Left ventricle myocardium inferior (tissue), 1 donor: ENCODE results near the gene MGRN1. TPM values are rescaled to one million over a fixed set of nuclear protein-coding genes. Genes with fewer than 3 reads are reported as not detected.
"Not testable (repeated sequence)": the region's sequence is repeated elsewhere in the genome, so short reads cannot be mapped to it uniquely, and the experiment has no call there.

ENCODE experiments used
- DNase-seq: peaks from one replicate; pipeline ENCODE4 v3.0.0-alpha.2; 2020
- H3K27ac ChIP-seq: fragments of 200-600 bp; replicated peaks from 2 replicates; pipeline ENCODE4 v1.8.0; 2021
- H3K27me3 ChIP-seq: fragments of 200-600 bp; 2 replicates; pipeline ENCODE4 v1.8.0; 2021; ENCODE audit warnings: low read depth
- H3K36me3 ChIP-seq: fragments of 200-600 bp; 2 replicates; pipeline ENCODE4 v1.8.0; 2021
- H3K4me1 ChIP-seq: fragments of 200-600 bp; 2 replicates; pipeline ENCODE4 v1.8.0; 2021
- H3K4me3 ChIP-seq: fragments of 200-600 bp; 2 replicates; pipeline ENCODE4 v1.8.0; 2021; ENCODE audit warnings: mild to moderate bottlenecking, moderate library complexity
- H3K9me3 ChIP-seq: fragments of 200-600 bp; replicated peaks from 2 replicates; pipeline ENCODE4 v1.8.0; 2021
- intact Hi-C: fragments of 100-400 bp; cut with micrococcal nuclease; formaldehyde crosslinking; loops from one replicate; pipeline ENCODE4 v1.11.0; 2022
- total RNA-seq: library from RNA; stranded (reverse); fragmentation: NEBNext Ultra II Directional; extraction: Animal tissue kit (Norgen Biotek cat#: 25700); gene quantifications from one replicate; pipeline ENCODE4 v1.2.1, GENCODE V29; 2021
- TF ChIP-seq, protein P1 (sequence below): fragments of 200-600 bp; IDR thresholded peaks from 2 replicates; pipeline ENCODE4 v1.8.0; 2021; ENCODE audit warnings: antibody characterized with exemption, mild to moderate bottlenecking, borderline replicate concordance
- donor health status: DM: no; HTN: yes; CAD: no; lungs with severe emphysema.

The MGRN1 gene
- total RNA-seq, 1 donor from 2014 or later, result 30.5 TPM

DNA sequence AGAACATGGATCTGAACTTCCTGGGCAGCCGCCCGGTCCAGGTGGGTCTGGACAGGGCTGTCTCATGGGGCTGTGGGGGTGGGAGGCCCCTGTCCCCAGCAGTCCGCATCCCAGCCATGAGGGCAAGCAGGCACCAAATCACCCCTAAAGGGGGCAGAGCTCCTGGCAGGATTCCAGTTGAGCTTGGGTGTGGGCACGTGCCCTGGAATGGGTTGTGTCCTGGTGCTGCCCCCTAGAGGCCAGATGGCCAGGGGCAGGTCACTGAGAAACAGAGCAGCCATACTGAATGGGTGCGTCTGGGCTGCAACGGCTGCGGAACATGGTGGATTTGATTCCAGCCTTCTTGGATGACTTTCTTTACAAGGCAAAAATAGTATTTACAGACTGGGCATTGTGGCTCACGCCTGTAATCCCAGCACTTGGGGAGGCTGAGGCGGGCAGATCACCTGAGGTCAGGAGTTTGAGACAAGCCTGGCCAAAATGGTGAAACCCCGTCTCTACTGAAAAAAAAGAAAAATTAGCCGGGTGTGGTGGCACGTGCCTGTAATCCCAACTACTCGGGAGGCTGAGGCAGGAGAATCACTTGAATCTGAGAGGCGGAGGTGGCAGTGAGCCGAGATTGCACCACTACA, 25.9 kb downstream of the MGRN1 start:
- H3K27me3 ChIP-seq, intact Hi-C loops, H3K9me3 ChIP-seq, H3K4me3 ChIP-seq, H3K4me1 ChIP-seq, H3K27ac ChIP-seq: not testable (repeated sequence)
- H3K36me3 ChIP-seq, result peaks cover 56% of the 10 kb centered on the region
- TF ChIP-seq, protein P1, sequence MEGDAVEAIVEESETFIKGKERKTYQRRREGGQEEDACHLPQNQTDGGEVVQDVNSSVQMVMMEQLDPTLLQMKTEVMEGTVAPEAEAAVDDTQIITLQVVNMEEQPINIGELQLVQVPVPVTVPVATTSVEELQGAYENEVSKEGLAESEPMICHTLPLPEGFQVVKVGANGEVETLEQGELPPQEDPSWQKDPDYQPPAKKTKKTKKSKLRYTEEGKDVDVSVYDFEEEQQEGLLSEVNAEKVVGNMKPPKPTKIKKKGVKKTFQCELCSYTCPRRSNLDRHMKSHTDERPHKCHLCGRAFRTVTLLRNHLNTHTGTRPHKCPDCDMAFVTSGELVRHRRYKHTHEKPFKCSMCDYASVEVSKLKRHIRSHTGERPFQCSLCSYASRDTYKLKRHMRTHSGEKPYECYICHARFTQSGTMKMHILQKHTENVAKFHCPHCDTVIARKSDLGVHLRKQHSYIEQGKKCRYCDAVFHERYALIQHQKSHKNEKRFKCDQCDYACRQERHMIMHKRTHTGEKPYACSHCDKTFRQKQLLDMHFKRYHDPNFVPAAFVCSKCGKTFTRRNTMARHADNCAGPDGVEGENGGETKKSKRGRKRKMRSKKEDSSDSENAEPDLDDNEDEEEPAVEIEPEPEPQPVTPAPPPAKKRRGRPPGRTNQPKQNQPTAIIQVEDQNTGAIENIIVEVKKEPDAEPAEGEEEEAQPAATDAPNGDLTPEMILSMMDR, result peak; percentile 68
- DNase-seq, result peak; percentile 44

- Histone ChIP-seq H3K27ac (no peak overlapping the region), H3K4me1 (no peaks in the 10 kb centered on the region), H3K27me3 (no peaks in the 10 kb centered on the region), H3K36me3 (peaks cover 63% of the 10 kb centered on the region), H3K9me3 (no peaks in the 10 kb centered on the region), H3K4me3 (no peak overlapping the region)
- TF ChIP-seq, protein P1, result no peak
- DNase-seq, result no peak
- intact Hi-C loops, result no loop called here
Observed at GRCh38 chr16:4651827-4652226, 27.2 kb downstream of the MGRN1 start.

DNA sequence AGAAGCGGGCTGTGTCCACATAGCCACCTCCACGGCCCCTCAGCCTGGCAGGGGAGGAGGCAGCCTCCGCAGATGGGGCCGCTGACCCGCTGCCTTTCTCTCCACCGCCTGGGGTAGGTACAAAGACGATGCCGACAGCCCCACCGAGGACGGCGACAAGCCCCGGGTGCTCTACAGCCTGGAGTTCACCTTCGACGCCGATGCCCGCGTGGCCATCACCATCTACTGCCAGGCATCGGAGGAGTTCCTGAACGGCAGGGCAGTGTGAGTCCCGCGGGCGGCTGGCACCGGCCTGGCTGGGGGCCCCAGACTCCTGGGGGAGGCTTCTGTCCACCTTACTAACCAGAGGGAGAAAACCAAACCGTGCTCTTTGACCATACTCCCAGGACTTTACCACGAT, 27.9 kb downstream of the MGRN1 start:
- Histone ChIP-seq H3K27ac (no peak overlapping the region), H3K27me3 (no peaks in the 10 kb centered on the region), H3K9me3 (no peaks in the 10 kb centered on the region), H3K4me3 (no peak overlapping the region), H3K4me1 (no peaks in the 10 kb centered on the region), H3K36me3 (peaks cover 69% of the 10 kb centered on the region)
- TF ChIP-seq, protein P1, result no peak
- intact Hi-C loops, result no loop called here
- no peak for DNase-seq

GRCh38 chr16:4654011-4654963, 29.7 kb downstream of the MGRN1 start:
- intact Hi-C loops, result no loop called here
- no peak overlapping the region for H3K27ac ChIP-seq
- no peaks in the 10 kb centered on the region for H3K27me3 ChIP-seq
- TF ChIP-seq, protein P1, result no peak
- peaks cover under 1% of the 10 kb centered on the region for H3K4me1 ChIP-seq
- H3K4me3 ChIP-seq, result no peak overlapping the region
- peaks cover 84% of the 10 kb centered on the region for H3K36me3 ChIP-seq
- no peak for DNase-seq
- H3K9me3 ChIP-seq, result no peaks in the 10 kb centered on the region

DNA sequence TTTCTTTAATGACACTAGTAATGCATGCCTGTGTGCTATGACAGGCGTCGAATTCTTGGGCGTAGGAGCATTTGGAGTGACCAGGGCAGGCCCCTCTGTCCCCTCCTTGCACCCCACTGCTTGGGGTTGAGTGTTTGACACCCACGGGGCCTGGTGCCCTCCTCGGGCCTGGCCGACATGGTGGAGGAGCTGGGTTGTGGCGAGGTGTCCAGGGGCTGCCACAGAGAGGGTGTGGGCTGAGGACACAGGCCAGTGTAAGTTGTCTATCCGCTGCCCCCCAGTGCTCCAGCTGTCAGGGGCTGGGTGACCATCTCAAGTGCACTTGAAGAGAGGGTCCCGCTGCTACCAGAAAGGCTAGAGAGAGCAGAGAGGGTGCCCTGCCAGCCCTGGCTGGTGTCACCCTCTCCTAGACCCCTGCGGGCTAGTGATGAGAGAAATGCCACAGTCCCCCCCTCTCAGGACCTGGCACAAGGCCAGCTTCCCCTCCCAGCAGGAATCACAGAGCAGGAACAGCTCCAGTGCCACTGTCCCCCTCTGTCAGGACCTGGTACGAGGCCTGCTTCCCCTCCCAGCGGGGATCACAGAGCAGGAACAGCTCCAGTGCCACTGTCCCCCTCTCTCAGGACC, 30.5 kb downstream of the MGRN1 start:
- no peaks in the 10 kb centered on the region for H3K9me3 ChIP-seq
- no peak overlapping the region for H3K27ac ChIP-seq
- no peaks in the 10 kb centered on the region for H3K27me3 ChIP-seq
- H3K36me3 ChIP-seq, result peaks cover 84% of the 10 kb centered on the region
- intact Hi-C loops, result no loop called here
- peaks cover 8% of the 10 kb centered on the region for H3K4me1 ChIP-seq
- DNase-seq, result no peak
- TF ChIP-seq, protein P1, result no peak
- no peak overlapping the region for H3K4me3 ChIP-seq
